IMR-90 (cell line): ENCODE data around the gene SLC17A9.

ENCODE experiments used
- CTCF ChIP-seq: conservative IDR thresholded peaks from 2 replicates; pipeline ENCODE4 v1.5.1; 2012; ENCODE audit warnings: mild to moderate bottlenecking, low read depth, low read length, improper control_type of control experiment
- FOS ChIP-seq: fragments of 150-350 bp; IDR thresholded peaks from 2 replicates; pipeline ENCODE4 v1.6.1; 2016; ENCODE audit warnings: low read depth, low read length
- NFE2L2 ChIP-seq: fragments of 150-350 bp; IDR thresholded peaks from 2 replicates; pipeline ENCODE4 v1.6.1; 2016; ENCODE audit warnings: low read depth, mild to moderate bottlenecking, low read length
- POLR2A ChIP-seq: IDR thresholded peaks from 2 replicates; pipeline ENCODE4 v1.6.1; 2012; ENCODE audit warnings: mild to moderate bottlenecking, low read depth, low read length
- RFX5 ChIP-seq: IDR thresholded peaks from 2 replicates; pipeline ENCODE4 v1.8.0; 2012; ENCODE audit warnings: low read depth, mild to moderate bottlenecking, low read length, moderate library complexity
- TF ChIP-seq, protein P1 (sequence below): fragments of 150-350 bp; IDR thresholded peaks from 2 replicates; pipeline ENCODE4 v1.6.1; 2016; ENCODE audit warnings: low read depth, mild to moderate bottlenecking, low read length, moderate library complexity, borderline replicate concordance
- TF ChIP-seq, protein P2 (sequence below): fragments of 150-350 bp; IDR thresholded peaks from 2 replicates; pipeline ENCODE4 v1.6.1; 2017; ENCODE audit warnings: mild to moderate bottlenecking, antibody characterized with exemption, low read length, low read depth

DNA sequence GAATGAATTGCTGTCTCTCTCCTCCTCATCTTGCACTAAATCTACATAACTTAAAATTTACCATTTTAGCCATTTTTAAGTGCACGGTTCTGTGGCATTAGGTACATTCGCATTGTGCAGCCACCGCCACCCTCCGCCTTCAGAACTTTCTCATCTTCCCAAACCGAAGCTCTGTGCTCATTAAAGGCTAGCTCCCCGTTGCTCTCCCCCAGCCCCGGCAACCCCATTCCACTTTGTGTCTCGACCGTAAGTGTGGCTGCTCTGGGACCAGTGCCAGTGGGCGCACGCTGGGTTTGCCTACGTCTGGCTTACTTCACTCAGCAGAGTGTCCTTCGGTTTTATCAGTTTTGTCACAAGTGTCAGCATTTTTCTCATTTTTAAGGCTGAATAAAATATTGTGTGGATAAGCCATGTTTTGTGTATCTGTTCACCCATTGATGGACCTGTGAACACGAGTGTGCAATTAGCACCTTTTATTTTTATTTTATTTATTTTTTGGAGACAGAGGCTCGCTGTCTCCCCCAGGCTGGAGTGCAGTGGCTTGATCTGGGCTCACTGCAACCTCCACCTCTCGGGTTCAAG, 16.8 kb downstream of the SLC17A9 start:
- TF ChIP-seq FOS, result no peak
- TF ChIP-seq, protein P1, sequence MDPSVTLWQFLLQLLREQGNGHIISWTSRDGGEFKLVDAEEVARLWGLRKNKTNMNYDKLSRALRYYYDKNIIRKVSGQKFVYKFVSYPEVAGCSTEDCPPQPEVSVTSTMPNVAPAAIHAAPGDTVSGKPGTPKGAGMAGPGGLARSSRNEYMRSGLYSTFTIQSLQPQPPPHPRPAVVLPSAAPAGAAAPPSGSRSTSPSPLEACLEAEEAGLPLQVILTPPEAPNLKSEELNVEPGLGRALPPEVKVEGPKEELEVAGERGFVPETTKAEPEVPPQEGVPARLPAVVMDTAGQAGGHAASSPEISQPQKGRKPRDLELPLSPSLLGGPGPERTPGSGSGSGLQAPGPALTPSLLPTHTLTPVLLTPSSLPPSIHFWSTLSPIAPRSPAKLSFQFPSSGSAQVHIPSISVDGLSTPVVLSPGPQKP, result no peak
- TF ChIP-seq CTCF, result no peak
- no peak for TF ChIP-seq NFE2L2
- TF ChIP-seq POLR2A, result no peak
- TF ChIP-seq RFX5, result no peak
- TF ChIP-seq, protein P2, sequence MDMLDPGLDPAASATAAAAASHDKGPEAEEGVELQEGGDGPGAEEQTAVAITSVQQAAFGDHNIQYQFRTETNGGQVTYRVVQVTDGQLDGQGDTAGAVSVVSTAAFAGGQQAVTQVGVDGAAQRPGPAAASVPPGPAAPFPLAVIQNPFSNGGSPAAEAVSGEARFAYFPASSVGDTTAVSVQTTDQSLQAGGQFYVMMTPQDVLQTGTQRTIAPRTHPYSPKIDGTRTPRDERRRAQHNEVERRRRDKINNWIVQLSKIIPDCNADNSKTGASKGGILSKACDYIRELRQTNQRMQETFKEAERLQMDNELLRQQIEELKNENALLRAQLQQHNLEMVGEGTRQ, result no peak
